Trophoblast cell (in vitro differentiated cells and primary cell): ENCODE results near the gene ZKSCAN5.
"Not testable (repeated sequence)": the region's sequence is repeated elsewhere in the genome, so short reads cannot be mapped to it uniquely, and the experiment has no call there.

Experiments used
- DNase-seq, 2 donors: peaks; one replicate each; pipeline ENCODE4 v3.0.0-alpha.2; 2016
- H2AFZ ChIP-seq: 2 replicates; pipeline ENCODE4 v1.6.1; 2013; ENCODE audit warnings: low read length, moderate library complexity, mild to moderate bottlenecking; ENCODE audit not compliant: insufficient read depth, poor library complexity
- H2AK5ac ChIP-seq: 2 replicates; pipeline ENCODE4 v1.6.1; 2013; ENCODE audit warnings: mild to moderate bottlenecking, low read length
- H2BK120ac ChIP-seq: 2 replicates; pipeline ENCODE4 v1.6.1; 2013; ENCODE audit warnings: low read length, mild to moderate bottlenecking, moderate library complexity; ENCODE audit not compliant: insufficient read depth, poor library complexity
- H2BK12ac ChIP-seq: 2 replicates; pipeline ENCODE4 v1.6.1; 2013; ENCODE audit warnings: mild to moderate bottlenecking, low read length, moderate library complexity
- H2BK5ac ChIP-seq: 2 replicates; pipeline ENCODE4 v1.6.1; 2013; ENCODE audit warnings: low read length, low read depth, moderate library complexity, mild to moderate bottlenecking; ENCODE audit not compliant: poor library complexity
- H3K14ac ChIP-seq: 2 replicates; pipeline ENCODE4 v1.6.1; 2013; ENCODE audit warnings: mild to moderate bottlenecking, low read length
- H3K18ac ChIP-seq: 2 replicates; pipeline ENCODE4 v1.6.1; 2013; ENCODE audit warnings: mild to moderate bottlenecking, low read length
- H3K23ac ChIP-seq: 2 replicates; pipeline ENCODE4 v1.6.1; 2013; ENCODE audit warnings: low read length
- H3K27ac ChIP-seq: 2 replicates; pipeline ENCODE4 v1.5.1; 2013; ENCODE audit warnings: low read depth, mild to moderate bottlenecking, inconsistent platforms, low read length, moderate library complexity
- H3K27me3 ChIP-seq: 2 replicates; pipeline ENCODE4 v1.6.1; 2013; ENCODE audit warnings: inconsistent platforms, mild to moderate bottlenecking, low read length, moderate library complexity; ENCODE audit not compliant: insufficient read depth
- H3K36me3 ChIP-seq, 2 experiments: 1 replicate in 1 of 2; 2 replicates in 1 of 2; pipeline ENCODE4 v1.6.1; 2013; ENCODE audit warnings: low read length in 2 of 2, mild to moderate bottlenecking in 2 of 2, moderate library complexity in 1 of 2; ENCODE audit not compliant: insufficient read depth in 2 of 2, control insufficient read depth in 1 of 2
- H3K4ac ChIP-seq: 2 replicates; pipeline ENCODE4 v1.6.1; 2013; ENCODE audit warnings: low read depth, mild to moderate bottlenecking, low read length, moderate library complexity
- H3K4me1 ChIP-seq, 2 experiments: 1 replicate in 1 of 2; 2 replicates in 1 of 2; pipeline ENCODE4 v1.6.1; 2013; ENCODE audit warnings: low read length in 2 of 2, mild to moderate bottlenecking in 2 of 2, moderate library complexity in 1 of 2; ENCODE audit not compliant: insufficient read depth in 2 of 2, control insufficient read depth in 1 of 2
- H3K4me2 ChIP-seq: 2 replicates; pipeline ENCODE4 v1.6.1; 2013; ENCODE audit warnings: inconsistent platforms, mild to moderate bottlenecking, low read length, moderate library complexity
- H3K4me3 ChIP-seq: 2 replicates; pipeline ENCODE4 v1.5.1; 2013; ENCODE audit warnings: mild to moderate bottlenecking, low read depth, low read length, inconsistent platforms
- H3K79me1 ChIP-seq: one replicate; pipeline ENCODE4 v1.6.1; 2013; ENCODE audit warnings: low read length
- H3K79me2 ChIP-seq: 2 replicates; pipeline ENCODE4 v1.6.1; 2013; ENCODE audit warnings: low read length, mild to moderate bottlenecking; ENCODE audit not compliant: control insufficient read depth, insufficient read depth, poor library complexity
- H3K9ac ChIP-seq: 2 replicates; pipeline ENCODE4 v1.6.1; 2013; ENCODE audit warnings: mild to moderate bottlenecking, low read length
- H3K9me3 ChIP-seq: 2 replicates; pipeline ENCODE4 v1.6.1; 2013; ENCODE audit warnings: low read depth, mild to moderate bottlenecking, control low read depth, inconsistent platforms, low read length; ENCODE audit not compliant: insufficient read depth
- H4K12ac ChIP-seq: 2 replicates; pipeline ENCODE4 v1.6.1; 2013; ENCODE audit warnings: low read depth, mild to moderate bottlenecking, low read length, moderate library complexity
- H4K8ac ChIP-seq: 2 replicates; pipeline ENCODE4 v1.6.1; 2013; ENCODE audit warnings: low read depth, mild to moderate bottlenecking, low read length, moderate library complexity
- H4K91ac ChIP-seq: one replicate; pipeline ENCODE4 v1.6.1; 2013; ENCODE audit warnings: low read depth, mild to moderate bottlenecking, low read length, moderate library complexity
- WGBS: extraction: QIAGEN DNeasy Blood & Tissue Kit; methylation state at CpG from one replicate; pipeline ENCODE4 v1.1.7; 2013; ENCODE audit warnings: missing lambda C conversion rate; ENCODE audit not compliant: insufficient read length, insufficient coverage; ENCODE audit errors: extremely low coverage; 5-methylcytosine and 5-hydroxymethylcytosine counted together

Gene ZKSCAN5

DNA sequence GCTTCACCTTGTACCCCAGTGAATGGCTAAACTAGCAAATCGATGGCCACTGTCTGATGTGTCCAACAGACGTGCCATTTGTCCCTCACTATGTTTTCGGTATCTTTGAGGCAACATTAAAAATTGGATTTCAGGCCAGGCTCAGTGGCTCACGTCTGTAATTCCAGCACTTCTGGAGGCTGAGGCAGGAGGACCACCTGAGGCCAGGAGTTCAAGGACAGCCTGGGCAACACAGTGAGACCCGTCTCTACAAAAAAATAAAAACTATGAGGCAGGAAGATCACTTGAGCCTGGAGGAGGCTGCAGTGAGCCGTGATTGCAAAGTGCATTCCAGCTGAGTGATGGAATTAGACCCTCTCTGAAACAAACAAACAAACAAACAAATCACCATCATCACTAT is 39.5 kb downstream of the ZKSCAN5 start:
- H4K91ac ChIP-seq = no peak overlapping the region
- no peaks in the 10 kb centered on the region for H3K79me1 ChIP-seq
- H3K4me1 ChIP-seq = no peaks in the 10 kb centered on the region
- H3K9ac ChIP-seq = no peak overlapping the region
- DNase-seq = no peak
- no peak overlapping the region for H3K23ac ChIP-seq
- H3K14ac ChIP-seq = no peak overlapping the region
- no peak overlapping the region for H2BK120ac ChIP-seq
- H2AK5ac ChIP-seq = no peak overlapping the region
- no peak overlapping the region for H3K27ac ChIP-seq
- H3K4ac ChIP-seq = no peak overlapping the region
- H3K79me2 ChIP-seq = no peaks in the 10 kb centered on the region
- H4K8ac ChIP-seq = no peak overlapping the region
- H3K18ac ChIP-seq = no peak overlapping the region
- H2BK12ac ChIP-seq = no peak overlapping the region
- no CpG with 5 or more reads among the region's 6 CpGs for WGBS
- no peak overlapping the region for H3K4me2 ChIP-seq
- H3K4me3 ChIP-seq = no peak overlapping the region
- H3K9me3 ChIP-seq = peaks cover 17% of the 10 kb centered on the region
- H2AFZ ChIP-seq = no peak overlapping the region
- H2BK5ac ChIP-seq = no peak overlapping the region
- H3K27me3 ChIP-seq = no peaks in the 10 kb centered on the region
- no peak overlapping the region for H4K12ac ChIP-seq
- H3K36me3 ChIP-seq = peaks cover 3 to 12% of the 10 kb centered on the region in 2 experiments

DNA sequence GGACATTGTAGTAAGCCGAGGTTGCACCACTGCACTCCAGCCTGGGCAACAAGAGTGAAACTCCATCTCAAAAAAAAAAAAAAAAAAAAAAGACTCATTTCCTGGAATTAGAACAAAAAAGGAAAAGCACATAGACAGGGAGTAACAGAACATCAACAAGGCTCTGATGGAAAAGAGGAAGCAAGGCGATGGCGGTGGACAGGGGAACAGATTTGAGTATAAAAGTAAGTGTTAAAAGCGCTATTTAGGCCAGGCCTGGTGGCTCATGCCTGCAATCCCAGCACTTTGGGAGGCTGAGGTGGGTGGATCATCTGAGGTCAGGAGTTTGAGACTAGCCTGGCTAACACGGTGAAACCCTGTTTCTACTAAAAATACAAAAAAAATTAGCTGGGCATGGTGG is 40.8 kb downstream of the ZKSCAN5 start:
- not testable (repeated sequence) for H4K91ac ChIP-seq, H2AFZ ChIP-seq, H4K8ac ChIP-seq, H2AK5ac ChIP-seq, DNase-seq, H3K9ac ChIP-seq, H3K79me1 ChIP-seq, H2BK120ac ChIP-seq, H3K18ac ChIP-seq, H3K4me3 ChIP-seq, H3K79me2 ChIP-seq, H3K4ac ChIP-seq, H3K23ac ChIP-seq, H3K4me1 ChIP-seq, H3K4me2 ChIP-seq, H3K27me3 ChIP-seq, H2BK12ac ChIP-seq, H4K12ac ChIP-seq, H2BK5ac ChIP-seq, H3K14ac ChIP-seq, H3K27ac ChIP-seq
- no CpG with 5 or more reads among the region's 5 CpGs for WGBS
- Histone ChIP-seq H3K36me3 (peaks cover 3 to 12% of the 10 kb centered on the region in 2 experiments), H3K9me3 (peaks cover 17% of the 10 kb centered on the region)

DNA sequence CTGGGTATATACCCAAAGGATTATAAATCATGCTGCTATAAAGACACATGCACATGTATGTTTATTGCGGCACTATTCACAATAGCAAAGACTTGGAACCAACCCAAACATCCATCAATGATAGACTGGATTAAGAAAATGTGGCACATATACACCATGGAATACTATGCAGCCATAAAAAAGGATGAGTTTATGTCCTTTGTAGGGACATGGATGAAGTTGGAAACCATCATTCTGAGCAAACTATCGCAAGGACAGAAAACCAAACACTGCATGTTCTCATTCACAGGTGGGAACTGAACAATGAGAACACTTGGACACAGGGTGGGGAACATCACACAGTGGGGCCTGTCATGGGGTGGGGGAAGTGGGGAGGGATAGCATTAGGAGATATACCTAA is 45.1 kb downstream of the ZKSCAN5 start:
- not testable (repeated sequence) for H3K23ac ChIP-seq

DNA sequence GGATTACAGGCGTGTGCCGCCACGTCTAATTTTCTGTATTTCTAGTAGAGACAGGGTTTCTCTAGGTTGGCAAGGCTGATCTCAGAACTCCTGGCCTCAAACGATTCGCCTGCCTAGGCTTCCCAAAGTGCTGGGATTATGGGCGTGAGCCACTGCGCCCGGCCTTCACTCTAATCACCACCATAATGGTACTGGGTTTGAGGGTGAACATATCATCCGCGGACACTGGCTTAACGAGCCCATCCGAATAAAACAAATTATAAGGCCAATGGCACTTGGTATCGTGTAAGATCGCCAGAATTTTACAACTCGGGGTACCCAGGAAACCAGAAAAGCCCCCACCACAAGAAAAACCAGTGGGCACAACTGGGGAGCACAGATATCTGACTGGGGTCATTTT is 46.9 kb downstream of the ZKSCAN5 start:
- Histone ChIP-seq H3K27ac (no peak overlapping the region), H3K9ac (peak overlapping the region; percentile 90), H3K9me3 (no peaks in the 10 kb centered on the region), H3K4me3 (peak overlapping the region; percentile 95), H3K4me1 (peaks cover 4% of the 10 kb centered on the region in 2 experiments), H4K91ac (peak overlapping the region; percentile 94), H4K12ac (peak overlapping the region; percentile 99), H3K79me2 (peaks cover 4% of the 10 kb centered on the region), H2BK120ac (peak overlapping the region; percentile 82), H3K4me2 (peak overlapping the region; percentile 95), H2BK5ac (peak overlapping the region; percentile 77), H3K27me3 (no peaks in the 10 kb centered on the region), H2AFZ (peak overlapping the region; percentile 98), H4K8ac (peak overlapping the region; percentile 100), H3K4ac (peak overlapping the region; percentile 95), H3K36me3 (peaks cover 4 to 10% of the 10 kb centered on the region in 2 experiments), H3K14ac (peak overlapping the region; percentile 98), H3K79me1 (peaks cover 4% of the 10 kb centered on the region), H2BK12ac (no peak overlapping the region), H3K18ac (no peak overlapping the region), H3K23ac (no peak overlapping the region), H2AK5ac (peak overlapping the region; percentile 96)
- DNase-seq = no peak
- WGBS = no CpG with 5 or more reads among the region's 15 CpGs

More for the DNA sequence above, 45.1 kb downstream of the ZKSCAN5 start:
- not testable (repeated sequence) for H2AFZ ChIP-seq, H3K9me3 ChIP-seq, H3K4ac ChIP-seq, H3K79me2 ChIP-seq, H3K9ac ChIP-seq, H3K4me2 ChIP-seq, H4K12ac ChIP-seq, H2BK5ac ChIP-seq, H3K27ac ChIP-seq, H3K18ac ChIP-seq, H3K36me3 ChIP-seq, H3K27me3 ChIP-seq, H2BK120ac ChIP-seq, DNase-seq, H3K4me1 ChIP-seq, H2AK5ac ChIP-seq, H3K14ac ChIP-seq, H4K91ac ChIP-seq, H3K4me3 ChIP-seq, H4K8ac ChIP-seq, H3K79me1 ChIP-seq, H2BK12ac ChIP-seq
- WGBS = no CpG with 5 or more reads among the region's 2 CpGs
